HG03457 (cell line): ENCODE results near the gene PRAMEF9.
"Not testable (repeated sequence)": the region's sequence is repeated elsewhere in the genome, so short reads cannot be mapped to it uniquely, and the experiment has no call there.

Experiments used
- ATAC-seq: cut with Tn5 transposase; IDR thresholded peaks from one replicate; pipeline ENCODE4 v1.9.1; 2021; ENCODE audit warnings: moderate number of reproducible peaks; ENCODE audit not compliant: unreplicated experiment

PRAMEF9 gene

GRCh38 chr1:13171548-13171947 lies at the start of gene PRAMEF9:
Gene PRAMEF9, plus strand, starts transcription at chr1:13171848. Its CDS starts 3,433 bp downstream, at chr1:13175281.
- ATAC-seq = not testable (repeated sequence)

DNA sequence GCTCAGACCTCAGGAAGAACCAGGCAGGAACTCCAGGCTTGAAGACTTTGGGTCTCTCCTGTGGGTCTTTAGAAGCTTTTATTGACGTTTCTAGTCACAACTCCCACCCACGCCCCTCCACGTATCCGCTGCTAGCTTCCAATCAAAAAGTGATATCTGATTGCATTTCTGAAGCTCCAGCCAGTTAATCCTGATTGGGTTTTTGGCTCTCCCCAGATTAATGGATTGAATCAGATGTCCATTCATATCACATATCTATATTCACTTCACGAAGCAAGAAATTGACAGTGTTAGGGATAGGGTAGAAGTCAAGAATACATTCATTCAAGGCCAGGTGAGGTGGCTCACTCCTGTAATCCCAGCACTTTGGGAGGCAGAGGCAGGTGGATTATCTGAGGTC lies 15.7 kb upstream of the PRAMEF9 start, which contains the start of gene PRAMEF26:
PRAMEF26 (minus strand) TSS at position 101 of the 400 bp plus-strand sequence. CDS start 2,914 bp downstream, outside the sequence.
- ATAC-seq = not testable (repeated sequence)

DNA sequence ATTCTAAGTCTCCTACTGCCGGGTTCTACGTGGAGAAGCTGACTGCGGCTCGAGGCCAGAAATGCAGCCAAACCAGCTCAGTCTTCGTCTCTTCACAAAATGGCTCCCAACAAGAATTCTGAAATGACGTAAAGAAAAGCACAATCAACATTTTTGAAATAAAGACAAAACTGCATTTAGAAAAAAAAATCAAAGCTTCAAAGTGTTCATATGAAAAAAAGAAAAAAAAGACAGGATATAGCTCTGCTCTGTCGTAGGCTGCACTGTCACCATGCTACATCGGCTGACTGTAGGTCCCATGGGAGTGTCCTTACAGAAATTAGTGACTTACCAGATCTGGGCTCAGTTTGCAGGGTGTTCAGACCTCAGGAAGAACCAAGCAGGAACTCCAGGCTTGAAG lies 6.1 kb upstream of the PRAMEF9 start, which contains the start of gene HNRNPCL4:
HNRNPCL4 (minus strand) TSS at position 101 of the 400 bp plus-strand sequence. CDS start 164 bp downstream, outside the sequence.
- ATAC-seq = not testable (repeated sequence)

- ATAC-seq = not testable (repeated sequence)
These were observed 29.7 kb downstream of the PRAMEF9 start, which contains the start of gene PRAMEF13 for GRCh38 chr1:13201309-13201708. Gene PRAMEF13, minus strand, starts transcription at chr1:13201409. Its CDS starts 1,820 bp downstream, at chr1:13199589.

DNA sequence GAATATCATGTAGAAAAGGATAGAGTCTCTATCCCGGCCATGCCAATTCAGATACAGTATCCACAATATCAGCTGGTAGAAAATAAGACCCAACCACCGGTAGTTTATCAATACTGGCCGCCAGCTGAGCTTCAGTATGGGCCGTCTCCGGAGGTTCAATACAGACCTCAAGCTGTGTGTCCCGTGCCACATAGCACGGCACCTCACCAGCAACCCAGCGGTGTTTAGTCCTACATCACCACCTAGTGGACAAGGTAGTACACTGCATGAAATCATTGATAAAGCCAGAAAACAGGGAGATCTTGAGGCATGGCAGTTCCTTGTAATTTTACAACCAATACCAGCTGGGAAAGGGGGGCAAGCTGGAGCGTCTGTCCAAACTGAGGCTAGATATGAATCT lies 37.1 kb downstream of the PRAMEF9 start:
- not testable (repeated sequence) for ATAC-seq

DNA sequence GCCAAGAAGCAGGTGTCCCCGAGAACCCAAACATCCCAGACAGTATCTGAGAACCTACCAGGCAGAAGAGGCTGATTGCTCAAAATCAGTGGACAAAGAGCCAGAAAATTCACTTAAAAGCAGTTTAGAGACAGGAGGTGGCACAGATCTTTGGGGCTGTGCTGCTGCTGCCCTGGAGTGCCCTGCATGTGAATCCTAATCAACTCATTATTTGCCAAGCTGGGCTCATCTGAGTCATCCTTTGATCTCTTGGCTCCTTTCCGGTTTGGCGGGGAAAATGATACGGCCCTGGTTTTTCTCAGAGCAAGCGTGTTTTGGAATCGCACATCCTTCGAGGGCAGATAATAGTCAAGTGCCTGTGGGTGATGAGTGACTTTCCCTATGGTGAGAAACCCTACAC lies 45.0 kb downstream of the PRAMEF9 start:
- not testable (repeated sequence) for ATAC-seq

GRCh38 chr1:13219203-13219602 lies 47.6 kb downstream of the PRAMEF9 start:
- ATAC-seq = not testable (repeated sequence)

GRCh38 chr1:13222788-13223187 lies 51.1 kb downstream of the PRAMEF9 start:
- ATAC-seq = not testable (repeated sequence)

GRCh38 chr1:13224480-13225060 lies 52.9 kb downstream of the PRAMEF9 start:
- no peak for ATAC-seq

- not testable (repeated sequence) for ATAC-seq
These were observed 54.1 kb downstream of the PRAMEF9 start, which contains the start of gene PRAMEF18 for GRCh38 chr1:13225675-13226204. Gene PRAMEF18, minus strand, starts transcription at chr1:13226154. Its CDS starts 48 bp downstream, at chr1:13226106.

- ATAC-seq = not testable (repeated sequence)
These were observed 55.8 kb downstream of the PRAMEF9 start for GRCh38 chr1:13227271-13228055.

DNA sequence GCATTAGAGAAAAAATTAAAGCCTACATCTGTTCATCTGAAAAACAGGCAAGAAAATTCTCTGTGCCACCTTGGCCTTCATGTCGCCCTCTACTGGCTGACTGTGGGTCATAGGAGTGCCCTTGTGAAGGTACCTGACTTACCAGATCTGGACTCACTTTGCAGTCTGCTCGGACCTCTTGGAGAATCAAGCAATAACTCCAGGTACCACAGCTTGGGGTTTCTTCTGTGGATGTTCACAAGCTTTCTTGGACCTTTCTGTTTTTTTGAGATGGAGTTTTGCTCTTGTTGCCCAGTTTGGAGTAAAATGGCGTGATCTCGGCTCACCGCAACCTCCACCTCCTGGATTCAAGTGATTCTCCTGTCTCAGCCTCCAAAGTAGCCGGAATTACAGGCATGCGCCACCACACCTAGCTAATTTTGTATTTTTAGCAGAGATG lies 56.7 kb downstream of the PRAMEF9 start:
- no peak for ATAC-seq
